SK-N-SH (cell line): ENCODE results near the gene NOTCH1. TPM values are rescaled to one million over a fixed set of nuclear protein-coding genes. Genes with fewer than 3 reads are reported as not detected.

Source experiments
- CTCF ChIA-PET: fragments of 300-600, 350-600 bp; formaldehyde crosslinking; extraction: SDS; loops from one replicate; lab custom pipeline; 2021; lab: Yijun Ruan, JAX
- POLR2A ChIA-PET: fragments of 350-600 bp; sonication (Branson Sonifier 250); formaldehyde crosslinking; extraction: SDS; loops from one replicate; lab custom pipeline; 2020; ENCODE audit warnings: antibody characterized with exemption, inconsistent platforms; lab: Yijun Ruan, JAX
- DNase-seq: peaks from one replicate; pipeline ENCODE4 v3.0.0; 2012
- H2AFZ ChIP-seq: fragments of 200-600 bp; sonication (generic); 2 replicates; pipeline ENCODE4 v1.8.1; 2016; ENCODE audit warnings: antibody characterized with exemption, mild to moderate bottlenecking, low read depth
- H3F3A ChIP-seq: fragments of 200-600 bp; sonication (generic); replicated peaks from 2 replicates; pipeline ENCODE3; 2016; ENCODE audit warnings: antibody characterized with exemption, mild to moderate bottlenecking; ENCODE audit not compliant: insufficient read depth
- H3K27ac ChIP-seq, 2 experiments: fragments of 200-500 bp in 1 of 2; fragments of 200-600 bp in 1 of 2; sonication (Bioruptor generic) in 1 of 2; sonication (generic), shearing (Covaris generic) in 1 of 2; 2 replicates each; pipeline versions ENCODE4 v1.5.1 to v1.6.1; 2014 to 2016; ENCODE audit warnings: low read depth in 2 of 2, inconsistent platforms in 1 of 2, low read length in 1 of 2, mild to moderate bottlenecking in 1 of 2, mixed read lengths in 1 of 2
- H3K27me3 ChIP-seq: fragments of 200-600 bp; sonication (generic), shearing (Covaris generic); 2 replicates; pipeline ENCODE4 v1.6.1; 2016; ENCODE audit warnings: mixed run types; ENCODE audit not compliant: insufficient read depth
- H3K36me3 ChIP-seq, 2 experiments: fragments of 200-500 bp in 1 of 2; fragments of 200-600 bp in 1 of 2; sonication (Bioruptor generic) in 1 of 2; sonication (generic) in 1 of 2; replicated peaks in 1 of 2; 2 replicates each; pipeline versions ENCODE3 to v1.5.1; 2014 to 2016; ENCODE audit warnings: low read length in 1 of 2, mild to moderate bottlenecking in 1 of 2; ENCODE audit not compliant: insufficient read depth in 2 of 2, control insufficient read depth in 1 of 2
- H3K4me1 ChIP-seq, 2 experiments: fragments of 200-500 bp in 1 of 2; fragments of 200-600 bp in 1 of 2; sonication (Bioruptor generic) in 1 of 2; sonication (generic), shearing (Covaris generic) in 1 of 2; 2 replicates each; pipeline versions ENCODE4 v1.5.1 to v1.6.1; 2014 to 2016; ENCODE audit warnings: low read depth in 1 of 2, low read length in 1 of 2, mixed run types in 1 of 2; ENCODE audit not compliant: insufficient read depth in 2 of 2, control insufficient read depth in 1 of 2
- H3K4me2 ChIP-seq: fragments of 200-600 bp; sonication (generic), shearing (Covaris generic); 2 replicates; pipeline ENCODE4 v1.6.1; 2017; ENCODE audit warnings: mixed run types
- H3K4me3 ChIP-seq, 2 experiments: fragments of 200-500 bp in 1 of 2; fragments of 200-600 bp in 1 of 2; sonication (Bioruptor generic) in 1 of 2; sonication (generic), shearing (Covaris generic) in 1 of 2; 2 replicates each; pipeline versions ENCODE4 v1.5.1 to v1.8.1; 2014 to 2016; ENCODE audit warnings: low read depth in 2 of 2, inconsistent platforms in 1 of 2, low read length in 1 of 2, mild to moderate bottlenecking in 1 of 2, mixed read lengths in 1 of 2, moderate library complexity in 1 of 2
- H3K79me2 ChIP-seq: fragments of 200-600 bp; sonication (generic); 2 replicates; pipeline ENCODE4 v1.8.1; 2017; ENCODE audit warnings: mild to moderate bottlenecking; ENCODE audit not compliant: insufficient read depth
- H3K9ac ChIP-seq: fragments of 200-600 bp; sonication (generic); 2 replicates; pipeline ENCODE4 v1.6.1; 2017; ENCODE audit warnings: mixed run types
- H3K9me2 ChIP-seq: fragments of 200-600 bp; sonication (generic); 2 replicates; pipeline ENCODE4 v1.6.1; 2017; ENCODE audit warnings: mixed run types
- H3K9me3 ChIP-seq: fragments of 200-600 bp; sonication (generic); 2 replicates; pipeline ENCODE4 v1.6.1; 2017; ENCODE audit warnings: mixed run types, mild to moderate bottlenecking, moderate library complexity
- H4K20me1 ChIP-seq: fragments of 200-600 bp; sonication (generic); 2 replicates; pipeline ENCODE4 v1.6.1; 2017; ENCODE audit warnings: mild to moderate bottlenecking, mixed run types; ENCODE audit not compliant: insufficient read depth
- CHD2 ChIP-seq: fragments of 150-350 bp; IDR thresholded peaks from 2 replicates; pipeline ENCODE4 v1.6.1; 2018; ENCODE audit warnings: low read length; ENCODE audit not compliant: partially characterized antibody
- ELF1 ChIP-seq: IDR thresholded peaks from 2 replicates; pipeline ENCODE4 v1.4.0; 2012
- EZH2phosphoT487 ChIP-seq: fragments of 200-600 bp; sonication (generic); IDR thresholded peaks from 2 replicates; pipeline ENCODE4 v1.6.1; 2017; ENCODE audit warnings: low read depth, mixed run types, mild to moderate bottlenecking, antibody characterized with exemption, moderate library complexity, borderline replicate concordance
- FOSL2 ChIP-seq: IDR thresholded peaks from 2 replicates; pipeline ENCODE4 v1.4.0; 2012; ENCODE audit warnings: low read depth, mild to moderate bottlenecking, moderate library complexity, borderline replicate concordance
- FOXJ3 ChIP-seq: sonication (generic); formaldehyde crosslinking; IDR thresholded peaks from 2 replicates; pipeline ENCODE4 v1.5.1; 2020; ENCODE audit warnings: mild to moderate bottlenecking, missing genetic modification reagents
- FOXM1 ChIP-seq: IDR thresholded peaks from 2 replicates; pipeline ENCODE4 v1.4.0; 2012; ENCODE audit warnings: low read depth, mild to moderate bottlenecking
- GABPA ChIP-seq: IDR thresholded peaks from 2 replicates; pipeline ENCODE4 v1.4.0; 2012; ENCODE audit warnings: low read depth, mild to moderate bottlenecking
- GATA2 ChIP-seq: sonication (generic); formaldehyde crosslinking; IDR thresholded peaks from 2 replicates; pipeline ENCODE4 v1.5.0; 2020; ENCODE audit warnings: mild to moderate bottlenecking, missing genetic modification reagents
- MEF2A ChIP-seq: IDR thresholded peaks from 2 replicates; pipeline ENCODE4 v1.4.0; 2012; ENCODE audit warnings: low read depth, borderline replicate concordance
- MXI1 ChIP-seq: IDR thresholded peaks from 2 replicates; pipeline ENCODE4 v1.6.1; 2012; ENCODE audit warnings: mild to moderate bottlenecking, low read depth, low read length, improper control_type of control experiment
- NRF1 ChIP-seq: IDR thresholded peaks from 2 replicates; pipeline ENCODE4 v1.6.1; 2012; ENCODE audit warnings: low read depth, mild to moderate bottlenecking, low read length
- RAD21 ChIP-seq: IDR thresholded peaks from 2 replicates; pipeline ENCODE4 v1.6.1; 2012; ENCODE audit warnings: mild to moderate bottlenecking, low read length
- RFX5 ChIP-seq: IDR thresholded peaks from 2 replicates; pipeline ENCODE4 v1.6.1; 2012; ENCODE audit warnings: mild to moderate bottlenecking, improper control_type of control experiment, low read length
- SMC3 ChIP-seq: IDR thresholded peaks from 2 replicates; pipeline ENCODE4 v1.6.1; 2012; ENCODE audit warnings: low read depth, low read length, improper control_type of control experiment
- TEAD4 ChIP-seq: IDR thresholded peaks from 2 replicates; pipeline ENCODE4 v1.4.0; 2012; ENCODE audit warnings: mild to moderate bottlenecking, borderline replicate concordance; ENCODE audit not compliant: insufficient read depth
- WGBS: methylation state at CpG from one replicate; pipeline ENCODE4 v1.1.6; 2017; ENCODE audit warnings: low lambda C conversion rate; 5-methylcytosine and 5-hydroxymethylcytosine counted together
- polyA plus RNA-seq, 3 experiments: library from polyadenylated mRNA; depleted of rRNA; stranded (reverse); fragments of >200 nt; gene quantifications; 2 replicates each; pipeline ENCODE4 v1.2.3, GENCODE V29; 2012
- TF ChIP-seq, protein P1 (sequence below): fragments of 150-350 bp; IDR thresholded peaks from 2 replicates; pipeline ENCODE4 v1.6.1; 2016; ENCODE audit warnings: mild to moderate bottlenecking, low read depth, low read length
- TF ChIP-seq, protein P2 (sequence below): fragments of 150-350 bp; IDR thresholded peaks from 2 replicates; pipeline ENCODE4 v1.6.1; 2017; ENCODE audit warnings: antibody characterized with exemption, low read length, low read depth, borderline replicate concordance
- TF ChIP-seq, protein P3 (sequence below): IDR thresholded peaks from 2 replicates; pipeline ENCODE4 v1.4.0; 2012; ENCODE audit warnings: low read depth, borderline replicate concordance
- TF ChIP-seq, protein P4 (sequence below): IDR thresholded peaks from 2 replicates; pipeline ENCODE4 v1.4.0; 2012; ENCODE audit warnings: low read depth
- TF ChIP-seq, protein P5 (sequence below): fragments of 200-600 bp; sonication (generic); IDR thresholded peaks from 2 replicates; pipeline ENCODE4 v1.6.1; 2017; ENCODE audit warnings: antibody characterized with exemption, mild to moderate bottlenecking, moderate library complexity
- TF ChIP-seq, protein P6 (sequence below): IDR thresholded peaks from 2 replicates; pipeline ENCODE4 v1.4.0; 2012; ENCODE audit warnings: low read depth, borderline replicate concordance
- TF ChIP-seq, protein P7 (sequence below): IDR thresholded peaks from 2 replicates; pipeline ENCODE4 v1.6.1; 2012; ENCODE audit warnings: mild to moderate bottlenecking, low read depth, low read length, moderate library complexity

The NOTCH1 gene
- polyA plus RNA-seq, 1 of the 3 experiments (the other 2 are of a cell fraction) = 6.6 TPM

DNA sequence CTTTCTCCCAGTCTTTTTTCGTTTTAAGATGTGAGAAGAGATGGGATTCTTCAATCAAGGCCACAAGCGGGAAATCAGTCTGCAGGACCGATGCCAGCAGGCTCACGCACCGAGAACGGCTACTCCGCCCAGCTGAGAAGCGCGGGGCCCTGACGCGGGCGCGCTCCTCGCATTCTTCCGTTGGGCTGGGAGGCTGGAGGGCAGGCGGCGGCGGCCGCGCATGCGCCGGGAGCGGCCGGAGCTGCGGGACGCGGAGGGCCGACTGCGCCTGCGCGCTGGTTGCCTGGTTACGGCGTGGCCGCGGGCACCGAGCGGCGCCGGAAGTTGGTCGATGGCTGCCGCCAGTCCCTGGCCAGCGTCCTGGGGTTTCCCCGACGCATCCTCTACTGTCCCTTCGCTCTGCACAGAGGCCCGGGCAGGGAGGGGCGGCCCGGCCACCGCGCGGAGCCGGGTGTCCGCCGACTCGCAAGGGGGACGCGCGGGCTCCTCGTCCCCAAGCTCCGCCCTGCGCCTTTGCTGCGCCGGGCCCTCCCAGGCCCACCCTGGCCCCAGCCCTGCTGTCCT is 62.2 kb downstream of the NOTCH1 start:
- Histone ChIP-seq H3K27me3 (no peaks in the 10 kb centered on the region), H3K9me2 (no peaks in the 10 kb centered on the region), H3K27ac (peak overlapping the region; percentile 99 to 100), H3K4me1 (peaks cover 0 to 22% of the 10 kb centered on the region in 2 experiments; a peak in 2 of 4 replicates), H4K20me1 (peaks cover 34% of the 10 kb centered on the region), H3K36me3 (peaks cover 3 to 5% of the 10 kb centered on the region in 2 experiments), H3K4me2 (peak overlapping the region; percentile 100), H3F3A (peaks cover 4% of the 10 kb centered on the region), H3K79me2 (peaks cover 41% of the 10 kb centered on the region), H3K4me3 (peak overlapping the region; percentile 75 to 78), H2AFZ (peak overlapping the region; percentile 87; the same call in 1 of the 2 replicates), H3K9ac (peak overlapping the region; percentile 92), H3K9me3 (no peaks in the 10 kb centered on the region)
- WGBS = 3% methylated on average over 6 of the region's 63 CpGs
- ChIA-PET CTCF (interaction anchor here (0.7 to 8.2 kb wide), 18 partner anchors 12 to 297 kb away, joined by 3 to 320 read pairs (median 6); no protein-coding TSS in a partner anchor), POLR2A (interaction anchor here (0.6 to 1.0 kb wide), 3 partner anchors 10 to 148 kb away, joined by 3 read pairs; no protein-coding TSS in a partner anchor)
- DNase-seq = peak; percentile 96
- peak; percentile 95 for TF ChIP-seq NRF1
- TF ChIP-seq MXI1 = peak; percentile 30; the same call in 1 of the 2 replicates
- no peak for TF ChIP-seq CHD2
- TF ChIP-seq, protein P1, sequence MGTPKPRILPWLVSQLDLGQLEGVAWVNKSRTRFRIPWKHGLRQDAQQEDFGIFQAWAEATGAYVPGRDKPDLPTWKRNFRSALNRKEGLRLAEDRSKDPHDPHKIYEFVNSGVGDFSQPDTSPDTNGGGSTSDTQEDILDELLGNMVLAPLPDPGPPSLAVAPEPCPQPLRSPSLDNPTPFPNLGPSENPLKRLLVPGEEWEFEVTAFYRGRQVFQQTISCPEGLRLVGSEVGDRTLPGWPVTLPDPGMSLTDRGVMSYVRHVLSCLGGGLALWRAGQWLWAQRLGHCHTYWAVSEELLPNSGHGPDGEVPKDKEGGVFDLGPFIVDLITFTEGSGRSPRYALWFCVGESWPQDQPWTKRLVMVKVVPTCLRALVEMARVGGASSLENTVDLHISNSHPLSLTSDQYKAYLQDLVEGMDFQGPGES = no peak
- TF ChIP-seq, protein P2, sequence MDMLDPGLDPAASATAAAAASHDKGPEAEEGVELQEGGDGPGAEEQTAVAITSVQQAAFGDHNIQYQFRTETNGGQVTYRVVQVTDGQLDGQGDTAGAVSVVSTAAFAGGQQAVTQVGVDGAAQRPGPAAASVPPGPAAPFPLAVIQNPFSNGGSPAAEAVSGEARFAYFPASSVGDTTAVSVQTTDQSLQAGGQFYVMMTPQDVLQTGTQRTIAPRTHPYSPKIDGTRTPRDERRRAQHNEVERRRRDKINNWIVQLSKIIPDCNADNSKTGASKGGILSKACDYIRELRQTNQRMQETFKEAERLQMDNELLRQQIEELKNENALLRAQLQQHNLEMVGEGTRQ = no peak
- no peak for TF ChIP-seq TEAD4
- TF ChIP-seq RFX5 = no peak
- TF ChIP-seq RAD21 = no peak
- TF ChIP-seq, protein P3, sequence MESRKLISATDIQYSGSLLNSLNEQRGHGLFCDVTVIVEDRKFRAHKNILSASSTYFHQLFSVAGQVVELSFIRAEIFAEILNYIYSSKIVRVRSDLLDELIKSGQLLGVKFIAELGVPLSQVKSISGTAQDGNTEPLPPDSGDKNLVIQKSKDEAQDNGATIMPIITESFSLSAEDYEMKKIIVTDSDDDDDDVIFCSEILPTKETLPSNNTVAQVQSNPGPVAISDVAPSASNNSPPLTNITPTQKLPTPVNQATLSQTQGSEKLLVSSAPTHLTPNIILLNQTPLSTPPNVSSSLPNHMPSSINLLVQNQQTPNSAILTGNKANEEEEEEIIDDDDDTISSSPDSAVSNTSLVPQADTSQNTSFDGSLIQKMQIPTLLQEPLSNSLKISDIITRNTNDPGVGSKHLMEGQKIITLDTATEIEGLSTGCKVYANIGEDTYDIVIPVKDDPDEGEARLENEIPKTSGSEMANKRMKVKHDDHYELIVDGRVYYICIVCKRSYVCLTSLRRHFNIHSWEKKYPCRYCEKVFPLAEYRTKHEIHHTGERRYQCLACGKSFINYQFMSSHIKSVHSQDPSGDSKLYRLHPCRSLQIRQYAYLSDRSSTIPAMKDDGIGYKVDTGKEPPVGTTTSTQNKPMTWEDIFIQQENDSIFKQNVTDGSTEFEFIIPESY = no peak
- TF ChIP-seq, protein P4, sequence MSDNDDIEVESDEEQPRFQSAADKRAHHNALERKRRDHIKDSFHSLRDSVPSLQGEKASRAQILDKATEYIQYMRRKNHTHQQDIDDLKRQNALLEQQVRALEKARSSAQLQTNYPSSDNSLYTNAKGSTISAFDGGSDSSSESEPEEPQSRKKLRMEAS = peak; percentile 36
- no peak for TF ChIP-seq FOXM1
- TF ChIP-seq EZH2phosphoT487 = no peak
- TF ChIP-seq, protein P5, sequence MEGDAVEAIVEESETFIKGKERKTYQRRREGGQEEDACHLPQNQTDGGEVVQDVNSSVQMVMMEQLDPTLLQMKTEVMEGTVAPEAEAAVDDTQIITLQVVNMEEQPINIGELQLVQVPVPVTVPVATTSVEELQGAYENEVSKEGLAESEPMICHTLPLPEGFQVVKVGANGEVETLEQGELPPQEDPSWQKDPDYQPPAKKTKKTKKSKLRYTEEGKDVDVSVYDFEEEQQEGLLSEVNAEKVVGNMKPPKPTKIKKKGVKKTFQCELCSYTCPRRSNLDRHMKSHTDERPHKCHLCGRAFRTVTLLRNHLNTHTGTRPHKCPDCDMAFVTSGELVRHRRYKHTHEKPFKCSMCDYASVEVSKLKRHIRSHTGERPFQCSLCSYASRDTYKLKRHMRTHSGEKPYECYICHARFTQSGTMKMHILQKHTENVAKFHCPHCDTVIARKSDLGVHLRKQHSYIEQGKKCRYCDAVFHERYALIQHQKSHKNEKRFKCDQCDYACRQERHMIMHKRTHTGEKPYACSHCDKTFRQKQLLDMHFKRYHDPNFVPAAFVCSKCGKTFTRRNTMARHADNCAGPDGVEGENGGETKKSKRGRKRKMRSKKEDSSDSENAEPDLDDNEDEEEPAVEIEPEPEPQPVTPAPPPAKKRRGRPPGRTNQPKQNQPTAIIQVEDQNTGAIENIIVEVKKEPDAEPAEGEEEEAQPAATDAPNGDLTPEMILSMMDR = no peak
- no peak; the same call in 1 of the 2 replicates for TF ChIP-seq GABPA
- TF ChIP-seq FOXJ3 = no peak
- TF ChIP-seq, protein P6, sequence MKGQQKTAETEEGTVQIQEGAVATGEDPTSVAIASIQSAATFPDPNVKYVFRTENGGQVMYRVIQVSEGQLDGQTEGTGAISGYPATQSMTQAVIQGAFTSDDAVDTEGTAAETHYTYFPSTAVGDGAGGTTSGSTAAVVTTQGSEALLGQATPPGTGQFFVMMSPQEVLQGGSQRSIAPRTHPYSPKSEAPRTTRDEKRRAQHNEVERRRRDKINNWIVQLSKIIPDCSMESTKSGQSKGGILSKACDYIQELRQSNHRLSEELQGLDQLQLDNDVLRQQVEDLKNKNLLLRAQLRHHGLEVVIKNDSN = no peak
- TF ChIP-seq MEF2A = no peak
- TF ChIP-seq, protein P7, sequence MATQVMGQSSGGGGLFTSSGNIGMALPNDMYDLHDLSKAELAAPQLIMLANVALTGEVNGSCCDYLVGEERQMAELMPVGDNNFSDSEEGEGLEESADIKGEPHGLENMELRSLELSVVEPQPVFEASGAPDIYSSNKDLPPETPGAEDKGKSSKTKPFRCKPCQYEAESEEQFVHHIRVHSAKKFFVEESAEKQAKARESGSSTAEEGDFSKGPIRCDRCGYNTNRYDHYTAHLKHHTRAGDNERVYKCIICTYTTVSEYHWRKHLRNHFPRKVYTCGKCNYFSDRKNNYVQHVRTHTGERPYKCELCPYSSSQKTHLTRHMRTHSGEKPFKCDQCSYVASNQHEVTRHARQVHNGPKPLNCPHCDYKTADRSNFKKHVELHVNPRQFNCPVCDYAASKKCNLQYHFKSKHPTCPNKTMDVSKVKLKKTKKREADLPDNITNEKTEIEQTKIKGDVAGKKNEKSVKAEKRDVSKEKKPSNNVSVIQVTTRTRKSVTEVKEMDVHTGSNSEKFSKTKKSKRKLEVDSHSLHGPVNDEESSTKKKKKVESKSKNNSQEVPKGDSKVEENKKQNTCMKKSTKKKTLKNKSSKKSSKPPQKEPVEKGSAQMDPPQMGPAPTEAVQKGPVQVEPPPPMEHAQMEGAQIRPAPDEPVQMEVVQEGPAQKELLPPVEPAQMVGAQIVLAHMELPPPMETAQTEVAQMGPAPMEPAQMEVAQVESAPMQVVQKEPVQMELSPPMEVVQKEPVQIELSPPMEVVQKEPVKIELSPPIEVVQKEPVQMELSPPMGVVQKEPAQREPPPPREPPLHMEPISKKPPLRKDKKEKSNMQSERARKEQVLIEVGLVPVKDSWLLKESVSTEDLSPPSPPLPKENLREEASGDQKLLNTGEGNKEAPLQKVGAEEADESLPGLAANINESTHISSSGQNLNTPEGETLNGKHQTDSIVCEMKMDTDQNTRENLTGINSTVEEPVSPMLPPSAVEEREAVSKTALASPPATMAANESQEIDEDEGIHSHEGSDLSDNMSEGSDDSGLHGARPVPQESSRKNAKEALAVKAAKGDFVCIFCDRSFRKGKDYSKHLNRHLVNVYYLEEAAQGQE = no peak
- TF ChIP-seq SMC3 = no peak
- TF ChIP-seq ELF1 = no peak
- TF ChIP-seq GATA2 = no peak
- no peak for TF ChIP-seq FOSL2
